ENCODE results near the gene TSPAN32.

GRCh38 chr11:2265854-2266585 lies 35.8 kb upstream of the TSPAN32 start:
- TF ChIP-seq RARB (CRISPR knock-in tag; IDR thresholded peaks at IDR 0.05) (no peak), CREB5 (CRISPR knock-in tag; IDR thresholded peaks at IDR 0.05; ENCODE audit: low read depth) (no peak), OSR1 (CRISPR knock-in tag; IDR thresholded peaks at IDR 0.05) (no peak), ZFP30 (CRISPR knock-in tag; IDR thresholded peaks at IDR 0.05) (no peak), ZC3H10 (CRISPR knock-in tag; IDR thresholded peaks at IDR 0.05) (no peak), PATZ1 (CRISPR knock-in tag; IDR thresholded peaks at IDR 0.05; ENCODE audit: borderline replicate concordance) (no peak), ZFP3 (CRISPR knock-in tag; IDR thresholded peaks at IDR 0.05) (no peak), ISL1 (CRISPR knock-in tag; IDR thresholded peaks at IDR 0.05) (no peak), ARNTL (CRISPR knock-in tag; IDR thresholded peaks at IDR 0.05; ENCODE audit: borderline replicate concordance, low read depth) (no peak), ZNF565 (CRISPR knock-in tag; conservative IDR thresholded peaks at IDR 0.05; ENCODE audit: low read depth) (no peak)

All from SK-N-SH treated with all-trans-retinoic acid at 6 μM for 48 hours (cell line).